Measurements from ENCODE around the gene TRIM42.
A peak's percentile ranks its signal among the peaks of the same experiment; 100 is the strongest.

The TRIM42 gene

GRCh38 chr3:140733623-140734022 lies 55.8 kb downstream of the TRIM42 start:
- no peak for TF ChIP-seq CTCF (IDR thresholded peaks at IDR 0.05; ENCODE audit: low read depth, low read length)
- no peaks in the 10 kb centered on the region for H3K27me3 ChIP-seq (ENCODE audit: insufficient read depth, low read depth, severe bottlenecking)
- no peak overlapping the region for H3K27ac ChIP-seq
- no peak for DNase-seq
- H3K9me3 ChIP-seq (ENCODE audit: severe bottlenecking) = no peaks in the 10 kb centered on the region
- H3K4me3 ChIP-seq (ENCODE audit: low read depth, low read length) = no peak overlapping the region
- H3K36me3 ChIP-seq = no peaks in the 10 kb centered on the region

GRCh38 chr3:140736863-140737460 lies 59.1 kb downstream of the TRIM42 start:
- Histone ChIP-seq H3K36me3 (no peaks in the 10 kb centered on the region), H3K27ac (no peak overlapping the region), H3K4me3 (ENCODE audit: low read depth, low read length) (no peak overlapping the region), H3K9me3 (ENCODE audit: severe bottlenecking) (no peaks in the 10 kb centered on the region), H3K27me3 (ENCODE audit: insufficient read depth, low read depth, severe bottlenecking) (no peaks in the 10 kb centered on the region)
- TF ChIP-seq CTCF (IDR thresholded peaks at IDR 0.05; ENCODE audit: low read depth, low read length) = peak; percentile 60; the same call in 1 of the 2 replicates
- DNase-seq = peak; percentile 64

GRCh38 chr3:140742116-140742515 lies 64.3 kb downstream of the TRIM42 start:
- no peaks in the 10 kb centered on the region for H3K9me3 ChIP-seq (ENCODE audit: severe bottlenecking)
- DNase-seq = no peak
- no peak overlapping the region for H3K27ac ChIP-seq
- no peaks in the 10 kb centered on the region for H3K27me3 ChIP-seq (ENCODE audit: insufficient read depth, low read depth, severe bottlenecking)
- H3K4me3 ChIP-seq (ENCODE audit: low read depth, low read length) = no peak overlapping the region
- no peak for TF ChIP-seq CTCF (IDR thresholded peaks at IDR 0.05; ENCODE audit: low read depth, low read length)
- no peaks in the 10 kb centered on the region for H3K36me3 ChIP-seq

GRCh38 chr3:140748171-140748570 lies 70.3 kb downstream of the TRIM42 start:
- Histone ChIP-seq H3K27ac (no peak overlapping the region), H3K27me3 (ENCODE audit: insufficient read depth, low read depth, severe bottlenecking) (no peaks in the 10 kb centered on the region), H3K4me3 (ENCODE audit: low read depth, low read length) (no peak overlapping the region), H3K36me3 (no peaks in the 10 kb centered on the region), H3K9me3 (ENCODE audit: severe bottlenecking) (no peaks in the 10 kb centered on the region)
- DNase-seq = no peak
- no peak for TF ChIP-seq CTCF (IDR thresholded peaks at IDR 0.05; ENCODE audit: low read depth, low read length)

GRCh38 chr3:140748903-140749302 lies 71.0 kb downstream of the TRIM42 start:
- Histone ChIP-seq H3K36me3 (no peaks in the 10 kb centered on the region), H3K27me3 (ENCODE audit: insufficient read depth, low read depth, severe bottlenecking) (no peaks in the 10 kb centered on the region), H3K9me3 (ENCODE audit: severe bottlenecking) (no peaks in the 10 kb centered on the region), H3K4me3 (ENCODE audit: low read depth, low read length) (no peak overlapping the region), H3K27ac (no peak overlapping the region)
- TF ChIP-seq CTCF (IDR thresholded peaks at IDR 0.05; ENCODE audit: low read depth, low read length) = no peak
- no peak for DNase-seq
